HG03575 (cell line): ENCODE results near the gene SCAND1.

Experiments used
- ATAC-seq: cut with Tn5 transposase; IDR thresholded peaks from one replicate; pipeline ENCODE4 v1.9.1; 2021; ENCODE audit not compliant: unreplicated experiment, insufficient number of reproducible peaks, low FRiP score; ENCODE audit errors: extremely low read depth

Gene SCAND1

GRCh38 chr20:35910254-35910653 is 44.0 kb downstream of the SCAND1 start:
- no peak for ATAC-seq

DNA sequence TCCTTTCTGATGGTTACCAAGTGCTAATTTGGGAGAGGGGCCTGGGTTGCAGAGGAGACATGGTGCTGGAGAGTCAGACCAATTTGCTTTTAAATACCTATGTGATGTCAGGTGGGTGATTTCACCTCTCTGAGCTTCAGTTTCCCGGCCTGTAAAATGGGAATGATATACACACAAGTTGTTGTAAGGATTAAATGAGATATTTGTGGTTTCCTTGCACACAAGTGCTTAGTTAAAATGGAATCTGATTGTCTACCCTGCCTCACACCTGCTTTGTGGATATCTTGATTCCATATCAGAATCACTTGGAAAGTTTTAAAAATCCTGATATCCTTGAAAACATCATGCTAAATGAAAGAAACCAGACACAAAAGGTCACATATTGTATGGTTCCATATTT is 44.5 kb downstream of the SCAND1 start:
- ATAC-seq = no peak

DNA sequence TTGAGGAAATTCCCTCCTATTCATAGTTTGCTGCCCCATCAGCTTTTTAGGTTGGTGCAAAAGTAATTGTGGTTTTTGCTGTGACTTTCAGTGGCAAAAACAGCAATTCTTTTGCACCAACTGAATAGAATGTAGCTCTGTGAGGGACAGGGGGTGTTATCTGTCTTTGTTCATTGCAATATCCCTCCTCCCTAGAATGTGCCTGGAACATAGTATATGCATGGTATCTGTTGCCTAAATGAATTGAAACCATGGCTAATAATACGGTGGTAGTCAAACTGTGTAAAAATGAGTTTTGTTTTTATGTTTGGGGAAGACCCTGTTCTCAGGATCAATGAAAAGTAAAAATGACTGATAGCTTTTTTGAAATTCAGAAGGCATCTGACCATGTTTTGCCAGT is 45.1 kb downstream of the SCAND1 start:
- no peak for ATAC-seq

DNA sequence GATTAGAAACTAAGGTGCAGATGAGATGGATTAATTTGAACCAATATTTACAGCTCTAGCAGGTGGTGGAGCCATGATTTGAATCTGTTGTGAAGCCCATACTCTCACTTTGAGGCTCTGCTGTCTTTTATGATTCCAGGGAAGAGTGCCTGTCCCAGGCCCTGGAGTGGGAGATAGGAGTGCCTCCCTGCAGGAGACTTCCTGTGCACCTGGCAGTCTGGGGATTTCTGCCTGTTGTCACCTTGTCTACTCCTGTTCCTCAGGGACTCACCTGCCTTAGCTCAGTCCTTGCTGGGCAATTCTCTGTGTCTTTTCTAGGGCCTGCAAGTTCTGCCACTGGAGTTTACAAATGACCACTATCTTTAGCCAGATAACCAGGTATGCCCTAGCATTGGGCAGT is 46.3 kb downstream of the SCAND1 start:
- ATAC-seq = no peak

DNA sequence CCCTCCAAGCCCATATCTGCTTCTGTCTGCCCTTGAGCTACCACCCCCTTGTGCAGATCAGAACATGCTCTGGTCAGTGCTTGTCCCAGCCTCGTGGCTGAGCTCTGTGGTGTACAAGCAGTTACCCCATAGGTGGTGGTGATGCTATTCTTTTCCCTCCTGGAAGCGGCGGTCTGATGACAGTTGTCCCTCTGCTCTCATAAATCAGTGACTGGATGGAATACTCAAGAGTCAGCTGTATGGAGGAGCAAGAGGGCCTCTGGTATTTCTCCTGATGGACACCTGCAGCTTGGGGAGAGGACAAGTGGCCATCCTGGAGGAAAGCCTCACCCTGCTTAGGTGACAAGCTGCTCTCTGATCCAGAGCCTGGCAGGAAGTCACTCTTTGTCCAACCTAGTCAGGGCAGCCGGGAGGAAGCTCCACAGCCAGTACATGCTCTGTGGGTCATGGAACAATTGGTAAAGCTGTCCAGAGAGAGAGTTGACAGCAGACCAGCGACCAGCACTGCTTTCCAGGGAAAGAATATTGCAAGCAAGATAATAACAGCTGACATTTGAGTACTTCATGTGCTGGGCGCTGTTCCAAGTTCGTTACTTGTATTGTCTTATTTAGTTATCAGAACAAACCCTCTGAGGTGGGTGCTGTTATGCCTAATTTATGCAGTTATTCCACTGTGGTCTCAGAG is 47.1 kb downstream of the SCAND1 start:
- no peak for ATAC-seq

GRCh38 chr20:35904982-35905663 is 49.2 kb downstream of the SCAND1 start:
- ATAC-seq = no peak

DNA sequence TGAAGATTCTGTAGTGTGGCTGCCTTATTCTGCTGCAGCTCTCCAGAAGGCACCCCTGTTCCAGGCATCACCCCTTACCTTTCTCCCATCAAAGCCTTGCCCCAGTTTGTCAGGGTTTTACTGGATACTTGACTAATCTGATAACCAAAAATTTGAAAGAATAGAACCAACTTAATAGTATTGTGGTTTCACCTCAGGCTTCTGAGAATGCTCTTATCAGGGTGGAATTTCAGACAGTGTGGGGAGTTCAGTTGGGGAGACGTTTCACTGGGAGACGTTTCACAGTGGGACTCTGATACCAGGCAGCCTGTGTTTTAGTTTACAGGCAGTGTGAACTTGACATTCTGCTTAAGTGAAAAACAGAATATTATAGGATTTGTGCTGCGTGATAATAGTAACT is 50.5 kb downstream of the SCAND1 start:
- no peak for ATAC-seq
